LNCaP clone FGC (cell line): ENCODE data around the gene SLC7A6OS.
A peak's percentile ranks its signal among the peaks of the same experiment; 100 is the strongest.

ENCODE experiments used
- DNase-seq: peaks from one replicate; pipeline ENCODE4 v3.0.0-alpha.2; 2011; ENCODE audit warnings: low read depth
- H3K4me3 ChIP-seq: 2 replicates; pipeline ENCODE4 v1.5.1; 2011; ENCODE audit warnings: mild to moderate bottlenecking, low read depth, low read length, control low read depth
- CTCF ChIP-seq: IDR thresholded peaks from 2 replicates; pipeline ENCODE4 v1.5.1; 2012; ENCODE audit warnings: mild to moderate bottlenecking; ENCODE audit not compliant: control insufficient read depth, insufficient read depth; ENCODE audit errors: extremely low read depth

Gene SLC7A6OS

DNA sequence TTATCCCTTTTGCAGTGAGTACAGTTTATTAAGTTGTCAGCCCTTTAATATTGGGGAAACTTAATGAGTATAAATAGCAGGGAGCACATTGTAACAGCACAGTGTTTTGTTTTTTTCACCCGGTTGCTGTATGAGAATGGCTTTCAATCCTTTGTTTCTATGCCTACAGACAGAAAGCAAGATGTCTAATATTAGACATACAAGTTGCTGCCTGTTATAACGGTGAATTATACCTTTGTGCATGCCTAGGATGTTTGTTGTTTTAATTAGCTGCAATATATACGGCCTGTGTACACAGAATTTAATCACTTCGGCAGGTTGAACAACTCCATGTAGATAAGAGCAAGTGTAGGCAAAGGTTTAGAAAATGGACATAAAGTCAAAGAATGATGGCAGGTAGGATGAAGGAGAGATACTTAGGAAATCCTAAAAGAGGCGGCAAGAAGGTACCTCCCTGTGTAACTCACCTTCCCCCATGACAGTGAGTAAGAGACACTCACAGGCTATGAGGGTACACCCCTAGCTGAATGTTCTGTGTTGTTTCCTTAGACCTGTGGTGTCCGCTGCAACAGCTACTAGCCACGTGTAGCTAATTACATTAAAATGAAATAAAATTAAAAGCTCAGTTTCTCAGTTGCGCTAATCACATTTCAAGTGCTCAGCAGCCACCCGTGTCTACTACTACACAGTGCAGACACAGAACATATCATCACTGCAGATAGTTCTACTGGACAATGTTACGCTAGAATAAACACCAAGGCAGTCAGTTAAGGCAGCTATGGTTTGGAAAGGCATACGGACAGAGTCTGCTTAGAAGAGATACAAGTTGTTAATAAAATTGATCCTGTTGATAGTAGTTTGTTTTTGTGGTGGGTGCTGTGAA, 10.9 kb downstream of the SLC7A6OS start:
- no peak for TF ChIP-seq CTCF
- no peak for DNase-seq
- H3K4me3 ChIP-seq, result no peak overlapping the region

- TF ChIP-seq CTCF, result no peak
- peak; percentile 28 for DNase-seq
- H3K4me3 ChIP-seq, result no peak overlapping the region
Observed at GRCh38 chr16:68298907-68299561, 11.7 kb downstream of the SLC7A6OS start.

GRCh38 chr16:68298312-68298711, 12.4 kb downstream of the SLC7A6OS start:
- DNase-seq, result no peak
- H3K4me3 ChIP-seq, result no peak overlapping the region
- no peak for TF ChIP-seq CTCF

- no peak for TF ChIP-seq CTCF
- H3K4me3 ChIP-seq, result no peak overlapping the region
- no peak for DNase-seq
Observed at GRCh38 chr16:68297908-68298307, 12.8 kb downstream of the SLC7A6OS start.

DNA sequence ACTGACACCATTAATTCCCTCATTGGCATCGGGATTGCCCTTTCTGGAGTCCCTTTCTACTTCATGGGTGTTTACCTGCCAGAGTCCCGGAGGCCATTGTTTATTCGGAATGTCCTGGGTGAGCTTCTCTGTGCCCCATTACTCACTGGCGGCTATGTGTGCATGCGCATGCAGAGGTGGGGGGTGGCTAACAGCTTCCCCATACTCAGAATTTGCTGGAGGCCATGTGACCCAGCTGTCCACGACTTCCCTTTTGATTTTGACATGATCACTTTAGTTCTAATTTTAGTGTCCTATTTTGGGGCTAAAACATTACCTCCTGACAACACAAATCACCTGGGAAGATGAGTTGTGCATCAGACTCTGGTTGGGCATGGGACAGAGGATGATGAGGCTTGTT, 14.1 kb downstream of the SLC7A6OS start:
- TF ChIP-seq CTCF, result no peak
- no peak for DNase-seq
- H3K4me3 ChIP-seq, result no peak overlapping the region

GRCh38 chr16:68296291-68296690, 14.5 kb downstream of the SLC7A6OS start:
- TF ChIP-seq CTCF, result no peak
- no peak overlapping the region for H3K4me3 ChIP-seq

More at GRCh38 chr16:68296291-68296690, 14.5 kb downstream of the SLC7A6OS start:
- DNase-seq, result no peak
